ENCODE data around the gene SPDYC. TPM values are rescaled to one million over a fixed set of nuclear protein-coding genes. Genes with fewer than 3 reads are reported as not detected.

SPDYC gene
- total and polyA plus RNA-seq, 2 of the 13 experiments (the other 11 are each of a cell fraction or from before 2014, with no cell fraction given), result 0.15 to 0.33 TPM

- no peak for ATAC-seq
- no peak for DNase-seq (ENCODE audit: low spot score)
- TF ChIP-seq ESRRA (CRISPR knock-in tag; IDR thresholded peaks at IDR 0.05; ENCODE audit: low read depth) (no peak), ZNF33A (CRISPR knock-in tag; IDR thresholded peaks at IDR 0.05; ENCODE audit: borderline replicate concordance) (no peak), THAP11 (CRISPR knock-in tag; IDR thresholded peaks at IDR 0.05) (no peak), ZNF589 (CRISPR knock-in tag; conservative IDR thresholded peaks at IDR 0.05) (no peak)
- Histone ChIP-seq H4K20me1 (ENCODE audit: insufficient read depth, low read length) (no peaks in the 10 kb centered on the region), H3K9ac (ENCODE audit: insufficient read depth, low read depth, low read length) (no peak overlapping the region), H3K4me3 (replicated peaks in 1 of 3; ENCODE audit: insufficient read depth in 1 of 3, low read depth in 2 of 3, low read length in 3 of 3) (no peak overlapping the region), H3K4me2 (ENCODE audit: low read depth, low read length) (no peak overlapping the region), H3K4me1 (ENCODE audit: insufficient read depth, low read length) (no peaks in the 10 kb centered on the region), H3K36me3 (replicated peaks in 1 of 2; ENCODE audit: control insufficient read depth in 1 of 2, insufficient read depth in 2 of 2, low read length in 2 of 2) (peaks cover 28 to 47% of the 10 kb centered on the region in 2 experiments), H2AFZ (ENCODE audit: low read length) (no peak overlapping the region), H3K27me3 (ENCODE audit: control insufficient read depth in 1 of 2, insufficient read depth in 2 of 2, low read length in 2 of 2) (no peaks in the 10 kb centered on the region), H3K79me2 (ENCODE audit: insufficient read depth, low read length) (no peaks in the 10 kb centered on the region), H3K27ac (ENCODE audit: extremely low read length, insufficient read depth, low read length) (no peak overlapping the region), H3K9me3 (ENCODE audit: low read length) (no peaks in the 10 kb centered on the region)
- WGBS (ENCODE audit: low lambda C conversion rate), result 95% methylated on average over 12 of the region's 13 CpGs
- FAIRE-seq, result no peak
- intact Hi-C loops (cut with micrococcal nuclease; ENCODE audit: unreplicated experiment) (no loop called here), in situ Hi-C loops (cut with HindIII; ENCODE audit: extremely low pct_ligation_motif_present, low pct_unique_long_range_greater_than_20kb) (no loop called here)
- CTCF ChIA-PET (ENCODE audit: low intra/inter-chr PET ratio, low total read pairs), result no interaction called here
- POLR2A ChIA-PET, result no interaction called here
- no TSS peak for BruUV-seq (replicated peaks)
Observed at GRCh38 chr11:65208785-65209710, 39.0 kb downstream of the SPDYC start.

- Histone ChIP-seq H3K27me3 (ENCODE audit: control insufficient read depth in 1 of 2, insufficient read depth in 2 of 2, low read length in 2 of 2) (no peaks in the 10 kb centered on the region), H3K4me2 (ENCODE audit: low read depth, low read length) (no peak overlapping the region), H2AFZ (ENCODE audit: low read length) (no peak overlapping the region), H3K27ac (ENCODE audit: extremely low read length, insufficient read depth, low read length) (no peak overlapping the region), H4K20me1 (ENCODE audit: insufficient read depth, low read length) (no peaks in the 10 kb centered on the region), H3K4me1 (ENCODE audit: insufficient read depth, low read length) (no peaks in the 10 kb centered on the region), H3K36me3 (replicated peaks in 1 of 2; ENCODE audit: control insufficient read depth in 1 of 2, insufficient read depth in 2 of 2, low read length in 2 of 2) (peaks cover 28 to 46% of the 10 kb centered on the region in 2 experiments), H3K9me3 (ENCODE audit: low read length) (no peaks in the 10 kb centered on the region), H3K9ac (ENCODE audit: insufficient read depth, low read depth, low read length) (no peak overlapping the region), H3K79me2 (ENCODE audit: insufficient read depth, low read length) (no peaks in the 10 kb centered on the region), H3K4me3 (replicated peaks in 1 of 3; ENCODE audit: insufficient read depth in 1 of 3, low read depth in 2 of 3, low read length in 3 of 3) (no peak overlapping the region)
- WGBS (ENCODE audit: low lambda C conversion rate), result 94% methylated on average over 17 of the region's 20 CpGs
- in situ Hi-C loops (cut with HindIII; ENCODE audit: extremely low pct_ligation_motif_present, low pct_unique_long_range_greater_than_20kb) (no loop called here), intact Hi-C loops (cut with micrococcal nuclease; ENCODE audit: unreplicated experiment) (no loop called here)
- BruUV-seq (replicated peaks), result no TSS peak
- FAIRE-seq (no peak), DNase-seq (ENCODE audit: low spot score) (no peak), ATAC-seq (no peak)
- POLR2A ChIA-PET, result no interaction called here
- no peak for TF ChIP-seq E2F5 (CRISPR knock-in tag; conservative IDR thresholded peaks at IDR 0.05)
- CTCF ChIA-PET (ENCODE audit: low intra/inter-chr PET ratio, low total read pairs), result no interaction called here
Observed at GRCh38 chr11:65209711-65210360, 39.8 kb downstream of the SPDYC start.

All from HepG2 (cell line).